Endometrial microvascular endothelial cells (primary cell): ENCODE measurements around the gene CMTM8. TPM values are rescaled to one million over a fixed set of nuclear protein-coding genes. Genes with fewer than 3 reads are reported as not detected.

ENCODE experiments used
- in situ Hi-C: cut with HindIII; loops from 2 replicates; pipeline ENCODE4 v1.10.0; 2017; ENCODE audit warnings: low sequenced_read_pairs, low pct_unique_long_range_greater_than_20kb; ENCODE audit errors: inconsistent ontology term
- total RNA-seq: library from RNA; depleted of rRNA; stranded (reverse); fragments of >200 nt; gene quantifications from one replicate; pipeline ENCODE4 v1.2.3, GENCODE V29; 2015; ENCODE audit errors: inconsistent ontology term

Gene CMTM8
- total RNA-seq, 1 donor from 2014 or later = 4.7 TPM

DNA sequence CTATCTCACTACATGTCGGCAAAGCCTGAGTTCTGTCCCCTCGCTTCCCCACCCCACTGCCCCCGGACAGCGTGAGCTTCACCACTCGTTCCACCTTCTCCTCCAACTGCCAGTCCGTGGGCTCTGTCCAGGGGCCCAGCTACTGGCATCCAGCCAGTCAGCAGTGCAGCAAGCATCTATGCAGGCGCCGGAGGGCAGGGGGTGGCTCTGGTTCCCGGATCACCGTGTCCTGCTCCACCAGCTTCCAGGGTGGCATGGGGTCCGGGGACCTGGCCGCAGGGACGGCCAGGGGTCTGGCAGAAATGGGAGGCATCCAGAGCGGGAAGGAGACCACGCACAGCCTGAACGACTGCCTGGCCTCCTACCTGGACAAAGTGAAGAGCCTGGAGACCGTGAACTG is 20.4 kb downstream of the CMTM8 start:
- in situ Hi-C loops = no loop called here

DNA sequence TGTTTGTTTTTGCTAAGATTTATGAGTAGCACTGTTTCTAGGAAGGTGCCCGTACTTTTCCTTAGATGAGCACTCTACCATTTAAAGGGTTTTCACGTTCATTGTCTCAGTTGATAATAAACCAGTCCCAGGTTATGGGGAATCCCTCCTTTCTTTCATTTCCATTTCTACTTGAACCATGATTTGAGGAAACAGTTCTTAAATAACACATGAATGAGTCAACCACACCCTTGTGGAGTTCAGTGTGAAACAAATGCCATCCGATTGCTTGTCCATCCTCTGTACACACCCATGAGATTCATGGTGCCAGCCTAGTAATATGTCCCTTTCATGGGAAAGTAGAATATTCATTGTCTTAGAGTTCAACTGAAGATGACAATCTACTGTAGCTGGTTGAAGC is 23.1 kb downstream of the CMTM8 start:
- in situ Hi-C loops = no loop called here

DNA sequence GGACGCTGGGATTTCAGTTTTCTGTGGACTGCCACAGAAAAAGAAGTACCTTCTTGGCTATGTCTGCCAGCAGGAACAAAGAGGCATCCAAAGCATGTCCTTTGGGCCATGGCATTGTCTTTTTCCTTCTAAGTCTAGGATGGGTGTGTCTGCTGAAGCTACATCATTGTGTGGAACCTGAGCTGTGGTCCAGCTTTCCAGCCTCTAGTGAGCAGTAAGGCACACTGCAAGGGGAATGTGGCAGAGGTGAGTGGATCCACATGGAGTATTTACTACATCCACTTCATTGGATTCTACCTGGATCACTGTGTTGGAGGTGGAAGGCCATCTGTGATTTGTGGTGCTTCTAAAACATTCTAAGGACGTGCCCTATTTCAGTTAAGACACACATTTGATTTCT is 23.7 kb downstream of the CMTM8 start:
- in situ Hi-C loops = no loop called here

DNA sequence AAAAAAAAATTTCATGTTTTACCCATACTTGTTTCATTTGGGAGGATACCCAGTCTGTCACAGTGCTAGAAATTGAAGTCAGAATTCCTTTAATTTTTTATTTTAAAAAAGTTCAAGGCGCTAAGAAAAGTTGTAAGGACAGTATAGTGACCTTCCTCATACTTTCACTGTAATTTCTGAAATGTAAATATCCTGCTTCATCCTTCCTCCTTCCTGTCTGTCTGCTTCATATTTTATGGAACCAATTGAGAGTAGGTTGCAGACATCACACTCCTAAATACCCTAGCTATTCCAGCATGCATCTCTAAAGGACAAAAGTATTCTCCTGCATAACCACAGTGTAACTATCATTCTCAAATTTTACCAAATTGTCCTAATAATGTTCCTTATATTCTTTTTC is 35.8 kb downstream of the CMTM8 start:
- in situ Hi-C loops = no loop called here

DNA sequence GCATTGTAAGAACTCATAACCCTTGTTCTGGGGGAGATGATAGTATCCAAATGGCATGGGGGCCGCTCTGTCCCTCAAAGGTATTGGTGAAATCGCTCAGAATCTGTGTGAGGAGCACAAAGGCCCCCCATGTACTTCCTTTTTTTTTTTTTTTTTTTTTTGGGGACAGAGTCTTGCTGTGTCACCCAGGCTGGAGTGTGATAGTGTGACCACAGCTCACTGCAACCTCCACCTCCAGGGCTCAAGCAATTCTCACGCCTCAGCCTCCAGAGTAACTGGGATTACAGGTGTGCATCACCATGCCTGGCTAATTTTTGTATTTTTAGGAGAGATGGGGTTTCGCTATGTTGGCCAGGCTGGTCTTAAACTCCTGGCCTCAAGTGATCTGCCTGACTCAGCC is 37.0 kb downstream of the CMTM8 start:
- in situ Hi-C loops = no loop called here

DNA sequence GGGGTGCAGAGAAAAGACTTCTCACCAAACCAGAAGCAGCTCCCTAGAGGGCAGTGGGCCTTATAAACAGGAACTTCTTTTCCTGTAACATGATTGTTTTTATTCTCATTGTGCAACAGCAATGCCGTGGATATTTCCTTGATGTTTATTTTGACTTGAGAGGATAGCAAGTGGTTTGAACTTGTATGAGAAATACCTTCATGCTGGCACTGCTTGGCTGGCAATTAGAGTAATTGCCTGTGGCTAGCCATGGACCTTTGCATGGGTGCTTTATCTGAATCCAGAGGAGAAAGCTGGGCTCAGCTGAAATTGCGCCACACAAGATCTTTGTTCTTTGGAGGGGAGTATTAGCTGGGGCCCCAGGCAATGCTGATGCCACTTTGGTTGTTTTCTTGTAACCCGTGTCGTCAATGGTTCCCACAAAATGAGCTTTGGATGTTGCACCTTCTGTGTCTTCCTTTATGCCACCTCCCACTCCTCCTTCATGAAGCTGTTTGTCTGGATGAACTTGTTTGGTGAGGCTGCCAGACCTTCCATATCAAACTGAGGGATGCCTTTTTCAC is 37.9 kb downstream of the CMTM8 start:
- in situ Hi-C loops = no loop called here

DNA sequence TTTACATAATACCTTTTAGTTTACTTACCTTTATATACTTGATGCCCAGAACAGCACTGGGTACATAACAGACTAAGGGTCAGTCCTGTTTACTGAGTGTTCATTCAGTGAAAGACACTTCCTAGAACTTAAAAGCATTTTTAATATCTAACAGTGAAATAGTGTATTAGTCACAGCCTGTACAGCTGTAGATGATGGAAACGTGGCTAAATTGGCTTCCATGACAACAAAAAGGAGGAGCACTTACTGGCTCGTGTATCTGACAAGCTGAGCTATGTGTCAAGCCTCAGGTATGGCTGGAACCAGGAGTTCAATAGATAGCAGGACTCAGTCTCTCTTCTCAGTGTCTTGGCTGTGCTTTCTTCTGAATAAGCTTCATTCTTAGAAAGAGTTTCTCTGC is 40.2 kb downstream of the CMTM8 start:
- in situ Hi-C loops = no loop called here

DNA sequence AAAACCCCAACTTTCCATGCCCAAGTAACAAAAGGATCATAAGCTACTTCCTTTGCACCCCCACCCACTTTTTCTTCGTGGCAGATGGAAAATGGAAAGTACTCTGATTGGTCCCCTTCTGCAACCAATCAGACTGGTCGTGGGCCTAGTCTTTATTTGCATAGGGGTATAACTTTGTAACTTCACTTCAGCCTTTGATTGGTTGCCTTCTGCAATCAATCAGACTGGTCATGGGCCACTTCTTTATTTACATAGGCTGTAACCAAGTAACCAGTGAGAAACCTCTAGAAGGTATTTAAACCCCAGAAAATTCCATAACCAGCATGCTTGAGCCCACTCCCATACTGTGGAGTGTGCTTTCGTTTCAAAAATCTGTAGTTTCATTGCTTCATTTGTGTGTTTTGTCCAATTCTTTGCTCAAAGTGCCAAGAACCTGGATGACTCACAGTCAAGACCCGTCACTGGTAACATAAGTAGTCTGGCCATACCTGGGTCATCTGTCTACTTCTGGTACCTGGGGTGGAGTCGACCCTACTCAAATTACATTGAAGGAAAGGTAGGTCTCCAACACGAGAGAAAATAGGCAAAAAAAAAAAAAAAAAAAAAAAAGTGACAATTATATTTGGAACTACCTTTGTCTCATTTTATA is 41.9 kb downstream of the CMTM8 start:
- in situ Hi-C loops = no loop called here

DNA sequence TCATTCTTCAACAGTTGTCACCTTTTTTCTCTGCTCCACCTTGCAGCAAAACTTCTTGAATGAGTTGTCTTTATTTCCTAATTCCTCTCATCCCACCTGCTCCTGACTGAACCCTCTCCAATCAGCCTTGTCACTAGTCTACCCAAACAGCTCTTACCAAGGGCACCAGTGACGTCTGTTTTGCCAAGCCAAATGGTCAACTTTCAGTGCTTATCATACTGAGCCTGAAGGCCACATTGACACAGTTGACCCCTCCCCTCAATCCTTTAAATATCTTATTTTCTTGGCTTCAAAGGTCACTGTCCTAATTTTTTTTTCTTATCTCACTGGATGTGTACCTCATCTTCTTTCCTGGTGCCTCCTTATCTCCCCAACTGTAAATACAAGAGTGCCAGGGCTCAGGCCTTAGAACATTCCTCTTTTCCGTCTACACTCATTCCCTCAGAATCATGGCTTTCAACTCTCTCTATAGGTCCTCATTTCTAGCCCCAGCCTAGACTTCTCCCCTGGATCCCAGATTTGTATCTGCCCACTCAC is 43.2 kb downstream of the CMTM8 start:
- in situ Hi-C loops = no loop called here

DNA sequence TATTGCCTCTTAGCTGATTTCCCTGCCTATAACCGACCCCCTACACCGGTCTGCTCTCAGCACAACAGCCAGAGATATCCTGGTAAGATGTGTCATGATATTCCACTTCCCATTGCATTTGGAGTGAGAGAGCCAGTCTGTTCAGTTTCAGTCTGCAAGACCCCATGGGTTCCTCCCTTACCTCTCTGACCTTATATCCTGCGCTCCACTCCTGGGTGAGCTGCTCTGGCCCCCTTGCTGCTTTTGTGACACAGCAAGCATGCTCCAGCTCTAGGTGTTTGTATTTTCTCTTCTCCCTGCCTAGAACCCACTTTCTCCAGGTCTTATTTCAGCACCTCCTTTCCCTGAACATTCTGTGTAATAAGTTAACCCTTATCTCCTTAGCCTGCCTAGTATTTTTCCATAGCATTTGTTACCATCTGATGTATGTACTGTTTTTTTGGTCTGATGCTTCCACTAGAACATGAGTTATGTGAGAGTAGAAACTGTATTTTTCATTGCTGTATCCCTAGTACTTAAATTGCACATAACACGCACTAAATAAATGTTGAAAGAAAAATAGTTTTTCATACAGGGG is 44.2 kb downstream of the CMTM8 start:
- in situ Hi-C loops = no loop called here

DNA sequence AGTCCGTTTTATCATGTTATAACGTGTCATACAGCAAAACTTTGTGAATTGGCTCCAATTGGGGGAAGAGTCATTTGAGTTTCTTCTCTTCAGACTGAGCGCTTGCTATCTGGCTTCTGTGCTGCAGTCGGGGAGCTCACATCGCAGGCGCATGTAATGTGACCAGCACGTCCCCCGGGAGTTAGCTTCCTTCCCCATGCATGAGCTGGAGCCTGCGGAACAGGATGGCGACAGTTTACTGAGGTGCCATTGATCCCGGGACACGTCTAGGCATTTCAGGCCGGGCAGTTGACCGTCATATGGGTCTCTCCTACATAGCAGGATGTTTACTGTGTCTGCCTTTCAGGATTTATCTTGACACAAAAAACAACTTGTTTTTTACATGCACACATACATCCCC is 44.8 kb downstream of the CMTM8 start:
- in situ Hi-C loops = no loop called here

DNA sequence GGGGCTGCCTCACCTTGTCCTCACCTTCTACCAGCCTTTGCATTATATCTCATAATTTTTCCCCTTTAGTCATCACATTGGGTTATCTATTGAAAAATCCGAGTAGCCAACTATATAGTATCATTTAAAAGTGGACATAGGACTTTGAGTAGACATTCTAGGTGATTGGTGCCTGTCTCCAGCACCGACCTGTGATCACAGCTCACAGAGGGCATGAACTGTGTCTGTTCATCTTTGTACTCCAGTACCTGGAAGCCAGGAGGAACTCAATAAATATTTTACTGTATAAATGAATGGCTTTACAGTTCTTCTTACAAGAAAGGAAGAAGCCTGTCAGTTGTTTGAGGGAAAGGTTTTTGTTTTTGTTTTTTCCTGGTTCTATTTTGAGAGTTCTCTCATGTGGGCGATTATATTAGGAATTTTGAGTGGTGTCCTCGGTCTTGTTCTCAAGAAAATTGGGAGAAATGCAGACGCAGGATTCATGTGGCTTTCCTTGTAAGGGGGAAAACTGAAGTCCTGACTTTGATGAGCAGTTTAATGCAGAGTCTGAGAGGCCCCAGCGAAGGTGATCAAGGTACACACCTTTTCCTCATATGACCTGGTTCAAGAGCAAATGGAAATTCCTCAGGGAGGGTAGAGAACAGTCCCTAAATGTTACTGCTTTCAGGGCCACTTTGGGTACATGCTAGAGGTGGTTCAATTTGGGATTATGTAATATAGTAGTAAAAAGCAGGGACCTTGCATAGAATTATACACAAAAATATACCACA is 46.1 kb downstream of the CMTM8 start:
- in situ Hi-C loops = no loop called here

DNA sequence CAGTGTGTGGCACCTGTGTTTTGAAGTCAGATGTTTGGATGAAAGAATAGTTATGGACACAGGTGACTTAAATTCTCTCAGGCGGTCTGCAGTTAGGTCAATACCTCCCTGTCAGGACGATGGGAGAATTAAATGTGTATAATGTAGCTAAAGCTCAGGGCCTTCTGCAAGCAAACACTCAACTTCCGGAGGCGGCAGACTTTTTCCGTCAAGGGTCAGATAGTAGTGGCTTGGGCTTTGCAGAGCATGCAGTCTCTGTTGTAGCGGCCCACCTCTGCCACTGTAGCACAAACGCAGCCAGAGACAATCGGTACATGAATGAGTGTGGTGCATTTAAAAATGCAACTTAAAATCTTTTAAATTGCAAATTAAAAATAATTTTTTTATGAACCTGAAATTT is 47.4 kb downstream of the CMTM8 start:
- in situ Hi-C loops = no loop called here

DNA sequence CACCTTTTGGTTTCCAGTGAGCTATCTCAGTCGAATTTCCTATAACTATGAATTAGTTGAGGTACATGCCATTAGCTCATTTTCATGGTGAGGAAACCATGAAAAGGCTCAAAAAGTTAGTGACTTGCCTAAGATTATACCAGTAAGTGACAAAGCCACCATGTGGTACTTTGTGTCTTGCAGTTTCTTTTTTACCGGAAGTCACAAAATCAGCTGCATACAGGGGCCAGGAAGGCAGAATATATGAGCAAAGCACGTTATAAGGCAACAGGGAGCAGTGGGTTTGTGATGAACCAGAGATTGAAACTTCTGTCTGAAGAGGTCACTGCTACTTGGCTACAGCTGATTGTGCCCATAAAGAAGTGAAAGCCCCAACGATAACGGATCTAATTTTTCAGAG is 50.3 kb downstream of the CMTM8 start:
- in situ Hi-C loops = no loop called here

DNA sequence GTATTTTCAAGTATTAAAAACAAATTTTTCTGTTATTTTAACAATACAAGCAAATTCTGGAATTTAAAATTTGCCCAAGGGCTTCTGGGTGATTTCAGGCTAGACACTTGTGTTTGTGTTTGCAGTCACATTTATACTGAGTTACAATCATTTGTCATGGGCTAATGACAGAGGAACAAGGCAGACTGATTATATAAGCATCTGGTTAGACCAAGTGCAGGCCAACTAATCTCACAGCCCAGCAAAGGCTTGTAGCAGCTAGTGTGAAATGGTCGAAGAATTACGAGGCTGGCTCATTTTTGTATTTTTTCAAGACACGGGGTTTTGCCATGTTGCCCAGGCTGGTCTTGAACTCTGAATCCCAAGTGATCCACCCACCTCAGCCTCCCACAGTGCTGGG is 52.1 kb downstream of the CMTM8 start:
- in situ Hi-C loops = no loop called here

DNA sequence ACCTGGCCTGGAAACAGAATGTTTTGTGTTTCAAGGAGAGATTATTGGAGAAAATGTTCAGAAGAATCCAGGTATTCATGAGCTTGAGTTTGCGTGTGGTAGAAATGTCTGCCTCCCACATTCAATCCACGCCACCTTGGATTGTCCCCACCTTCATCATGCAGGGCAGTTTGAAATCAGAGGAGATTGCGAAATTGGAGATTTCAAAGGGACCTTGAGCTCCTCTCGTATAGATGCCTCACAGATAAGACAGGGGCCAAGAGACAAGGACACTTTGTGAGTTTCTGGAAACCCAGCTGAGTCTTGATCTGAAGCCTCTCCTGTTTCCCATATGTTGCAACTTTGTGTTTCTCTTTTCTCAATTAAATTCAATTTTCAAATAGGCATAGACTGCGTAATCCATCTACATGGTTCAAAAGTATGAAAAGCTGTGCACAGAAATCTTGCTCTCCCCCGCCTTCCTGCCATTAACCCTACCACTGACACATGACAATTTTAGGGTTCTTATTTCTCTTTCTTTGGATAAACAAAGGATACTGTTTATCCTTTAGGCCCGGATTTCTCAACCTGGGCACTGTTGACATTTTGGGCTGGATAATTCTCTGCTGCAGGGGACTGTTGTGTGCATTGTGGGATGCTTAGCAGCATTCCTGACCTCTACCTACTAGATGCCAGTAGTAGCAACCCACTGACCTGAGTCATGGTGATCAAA is 53.8 kb downstream of the CMTM8 start:
- in situ Hi-C loops = no loop called here

DNA sequence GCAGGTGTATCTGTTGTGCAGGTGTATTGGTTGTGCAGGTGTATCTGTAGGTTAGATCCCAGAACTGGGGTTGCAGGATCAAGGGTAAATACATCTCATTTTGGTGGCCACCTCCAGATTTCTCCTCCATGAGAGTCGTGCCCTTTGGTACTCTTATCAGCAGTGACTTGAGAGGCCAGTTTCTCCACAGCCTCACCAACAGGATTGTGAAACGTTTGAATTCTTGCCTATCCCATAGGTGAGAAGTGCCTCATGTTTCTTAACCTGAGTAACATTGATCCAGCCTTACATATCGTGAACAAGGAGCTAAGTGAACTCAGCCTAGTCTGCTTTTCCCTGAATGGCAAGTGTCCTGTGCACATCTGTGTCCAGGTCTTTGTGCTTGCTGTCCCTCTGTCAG is 55.4 kb downstream of the CMTM8 start:
- in situ Hi-C loops = no loop called here

DNA sequence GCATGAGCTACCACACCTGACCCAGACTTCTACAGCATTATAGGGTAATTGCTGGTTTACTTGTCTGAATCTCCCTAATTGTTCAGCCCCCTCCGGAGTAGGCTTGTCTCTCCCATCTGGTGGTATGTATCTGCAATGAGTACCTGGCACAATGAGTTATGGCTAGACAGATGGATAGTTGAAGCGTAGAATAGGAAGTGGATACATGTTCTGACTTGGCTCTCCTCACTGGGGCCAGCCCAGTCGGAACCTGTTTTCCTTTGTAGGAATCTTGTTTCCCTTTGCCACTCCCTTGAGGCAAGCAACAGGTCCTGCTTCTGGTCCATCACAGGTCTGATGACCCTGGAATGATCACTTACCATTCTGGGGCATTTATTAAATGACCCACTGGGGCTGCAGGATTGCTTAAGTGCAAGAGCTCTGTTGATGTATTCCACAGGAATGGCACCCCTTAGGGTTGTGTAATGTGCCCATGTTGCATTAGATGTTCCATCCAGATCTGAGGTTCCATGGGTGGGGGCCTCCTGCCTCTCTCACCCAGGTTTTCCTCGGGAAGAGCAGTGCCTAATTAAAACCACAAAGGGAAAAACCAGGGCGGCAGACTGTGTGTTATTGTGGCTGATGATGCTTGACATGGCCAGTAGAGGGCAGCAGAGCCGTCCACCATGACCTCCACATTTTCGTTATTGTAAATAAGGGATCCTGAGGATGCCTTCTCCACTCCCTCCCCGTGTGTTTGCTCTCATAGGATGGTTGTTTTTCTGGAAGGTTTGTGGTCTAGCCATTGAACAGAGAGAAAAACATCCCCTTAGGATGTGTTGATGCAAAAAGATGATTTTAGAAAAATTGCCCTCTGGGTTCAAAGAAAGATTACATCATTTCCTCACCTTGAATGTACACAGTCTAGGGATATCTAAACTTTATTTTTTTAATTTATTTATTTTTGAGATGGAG is 58.0 kb downstream of the CMTM8 start:
- in situ Hi-C loops = no loop called here
